Stimulated activated CD8-positive, alpha-beta memory T cell treated with anti-CD3 and anti-CD28 coated beads, Interleukin-12 subunit alpha, Interleukin-12 subunit beta, amount 100 ng/mL, for 24 hours (primary cell): ENCODE measurements around the gene GPHN.

Source experiments
- DNase-seq: peaks from one replicate; pipeline ENCODE4 v3.0.0-alpha.2; 2020; ENCODE audit errors: extremely low read depth

Gene GPHN

DNA sequence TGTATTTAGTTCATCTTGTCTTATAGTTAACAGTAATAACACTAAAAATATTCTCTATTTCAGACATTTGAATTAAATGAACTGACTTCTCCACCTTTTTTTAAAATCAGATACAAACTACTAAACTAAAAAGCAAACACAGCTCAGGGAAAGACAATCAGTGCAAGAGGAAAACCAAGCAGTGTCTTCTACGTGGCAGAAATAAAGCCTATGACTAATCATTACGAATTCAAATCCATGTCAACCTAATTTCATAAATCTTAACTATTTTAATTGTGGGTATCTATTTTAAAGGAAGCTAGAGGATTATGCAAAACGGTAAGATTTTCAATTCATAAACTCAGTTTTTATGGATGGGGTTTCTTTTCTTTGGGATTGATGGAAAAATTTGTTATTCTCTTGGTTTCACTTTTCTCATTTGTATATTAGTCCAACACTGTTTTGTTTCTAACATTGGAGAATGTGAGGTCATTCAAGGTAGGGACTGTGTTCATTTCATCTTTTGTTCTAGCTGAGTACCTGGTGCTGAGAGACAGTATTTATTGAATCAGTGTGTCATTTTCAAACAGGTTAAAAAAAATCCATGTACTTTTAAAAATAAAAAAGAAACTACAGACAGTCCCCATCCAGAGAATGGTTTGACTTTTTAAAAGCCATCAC, 720.5 kb downstream of the GPHN start:
- no peak for DNase-seq
